Upper lobe of left lung (tissue), 6 donors: ENCODE results near the gene KLF18. TPM values are rescaled to one million over a fixed set of nuclear protein-coding genes. Genes with fewer than 3 reads are reported as not detected.

ENCODE experiments used
- ATAC-seq, 2 donors: fragments of 200-7000 bp; cut with Tn5 transposase; one replicate each; pipeline ENCODE4 v1.9.1; 2022; ENCODE audit warnings: mild to moderate bottlenecking in 2 of 2, moderate library complexity in 2 of 2; ENCODE audit not compliant: low FRiP score in 2 of 2
- DNase-seq, 2 donors: peaks; one replicate each; pipeline ENCODE4 v3.0.0-alpha.2; 2019 to 2020
- H3K27ac ChIP-seq, 4 donors: fragments of 200-600 bp; sonication (generic); one replicate each; pipeline ENCODE4 v1.5.1; 2016 to 2019
- H3K27me3 ChIP-seq, 4 donors: fragments of 200-600 bp; sonication (generic); one replicate each; pipeline ENCODE4 v1.5.1; 2017 to 2019
- H3K36me3 ChIP-seq, 4 donors: fragments of 200-600 bp; sonication (generic); one replicate each; pipeline ENCODE4 v1.5.1; 2016 to 2019
- H3K4me1 ChIP-seq, 4 donors: fragments of 200-600 bp; sonication (generic); one replicate each; pipeline ENCODE4 v1.5.1; 2018 to 2019
- H3K4me3 ChIP-seq, 4 donors: fragments of 200-600 bp; sonication (generic); one replicate each; pipeline ENCODE4 v1.5.1; 2017 to 2019; ENCODE audit warnings: mild to moderate bottlenecking in 2 of 4, moderate library complexity in 1 of 4
- H3K9me3 ChIP-seq, 4 donors: fragments of 200-600 bp; sonication (generic); one replicate each; pipeline ENCODE4 v1.5.1; 2018 to 2019
- CTCF ChIP-seq, 6 experiments: fragments of 450-650 bp in 4 of 6; fragments of 200-600 bp in 2 of 6; sonication (generic) in 2 of 6; IDR thresholded peaks; one replicate each; pipeline ENCODE4 v1.5.1; 2016 to 2019; ENCODE audit warnings: antibody characterized with exemption in 6 of 6
- EP300 ChIP-seq, 4 donors: sonication (generic); formaldehyde crosslinking; IDR thresholded peaks; one replicate each; pipeline ENCODE4 v1.5.1; 2017; ENCODE audit warnings: antibody characterized with exemption in 4 of 4, control low read depth in 2 of 4
- POLR2A ChIP-seq, 4 donors: fragments of 450-650 bp; IDR thresholded peaks; one replicate each; pipeline ENCODE4 v1.5.1; 2016 to 2017; ENCODE audit warnings: antibody characterized with exemption in 4 of 4, mild to moderate bottlenecking in 2 of 4
- POLR2AphosphoS5 ChIP-seq, 2 donors: sonication (generic); formaldehyde crosslinking; IDR thresholded peaks; one replicate each; pipeline ENCODE4 v1.5.1; 2017; ENCODE audit warnings: antibody characterized with exemption in 2 of 2
- WGBS, 2 donors: methylation state at CpG; one replicate each; pipeline ENCODE4 v1.1.5; 2017 to 2018; 5-methylcytosine and 5-hydroxymethylcytosine counted together
- small RNA-seq, 4 donors: library from RNA; depleted of rRNA; stranded (forward); fragments of <200 nt; gene quantifications; one replicate each; pipeline ENCODE3, GENCODE V24; 2016
- total RNA-seq, 6 donors: library from RNA; depleted of rRNA in 4 of 6; stranded (reverse); fragments of >200 nt in 4 of 6; gene quantifications; one replicate each; pipeline versions ENCODE4 v1.1.0 to v1.2.1, GENCODE V29; 2016 to 2021
- donor health status: DM: no; HTN: no; CAD: no; lungs with moderate emphysema.
- donor health status: DM: no; HTN: yes; CAD: no; lungs with severe emphysema.

Gene KLF18
- total RNA-seq, 6 donors from 2014 or later, result not detected

- TF ChIP-seq POLR2AphosphoS5 (IDR thresholded peaks at IDR 0.05) (no peak), CTCF (IDR thresholded peaks at IDR 0.05) (no peak), EP300 (IDR thresholded peaks at IDR 0.05) (no peak), POLR2A (IDR thresholded peaks at IDR 0.05) (no peak)
- Histone ChIP-seq H3K36me3 (no peaks in the 10 kb centered on the region), H3K4me3 (no peak overlapping the region), H3K4me1 (no peaks in the 10 kb centered on the region), H3K27ac (no peak overlapping the region), H3K27me3 (no peaks in the 10 kb centered on the region), H3K9me3 (no peaks in the 10 kb centered on the region)
- 85 to 92% methylated on average over 9 of the region's 9 CpGs for WGBS, 2 donors
- ATAC-seq (no peak), DNase-seq (no peak)
Observed at GRCh38 chr1:44100183-44100868, 41.1 kb downstream of the KLF18 start.

- Histone ChIP-seq H3K27me3 (no peaks in the 10 kb centered on the region), H3K36me3 (no peaks in the 10 kb centered on the region), H3K4me3 (no peak overlapping the region), H3K9me3 (no peaks in the 10 kb centered on the region), H3K4me1 (peaks cover 0 to 3% (median 0%) of the 10 kb centered on the region in 4 donors), H3K27ac (no peak overlapping the region)
- 82 to 88% methylated on average over 2 of the region's 2 CpGs for WGBS, 2 donors
- TF ChIP-seq POLR2AphosphoS5 (IDR thresholded peaks at IDR 0.05), result no peak
- TF ChIP-seq CTCF (IDR thresholded peaks at IDR 0.05), result no peak
- TF ChIP-seq POLR2A (IDR thresholded peaks at IDR 0.05), result no peak
- no peak for TF ChIP-seq EP300 (IDR thresholded peaks at IDR 0.05)
- no peak for ATAC-seq
- no peak for DNase-seq
Observed at GRCh38 chr1:44094047-44094446, 47.4 kb downstream of the KLF18 start.

DNA sequence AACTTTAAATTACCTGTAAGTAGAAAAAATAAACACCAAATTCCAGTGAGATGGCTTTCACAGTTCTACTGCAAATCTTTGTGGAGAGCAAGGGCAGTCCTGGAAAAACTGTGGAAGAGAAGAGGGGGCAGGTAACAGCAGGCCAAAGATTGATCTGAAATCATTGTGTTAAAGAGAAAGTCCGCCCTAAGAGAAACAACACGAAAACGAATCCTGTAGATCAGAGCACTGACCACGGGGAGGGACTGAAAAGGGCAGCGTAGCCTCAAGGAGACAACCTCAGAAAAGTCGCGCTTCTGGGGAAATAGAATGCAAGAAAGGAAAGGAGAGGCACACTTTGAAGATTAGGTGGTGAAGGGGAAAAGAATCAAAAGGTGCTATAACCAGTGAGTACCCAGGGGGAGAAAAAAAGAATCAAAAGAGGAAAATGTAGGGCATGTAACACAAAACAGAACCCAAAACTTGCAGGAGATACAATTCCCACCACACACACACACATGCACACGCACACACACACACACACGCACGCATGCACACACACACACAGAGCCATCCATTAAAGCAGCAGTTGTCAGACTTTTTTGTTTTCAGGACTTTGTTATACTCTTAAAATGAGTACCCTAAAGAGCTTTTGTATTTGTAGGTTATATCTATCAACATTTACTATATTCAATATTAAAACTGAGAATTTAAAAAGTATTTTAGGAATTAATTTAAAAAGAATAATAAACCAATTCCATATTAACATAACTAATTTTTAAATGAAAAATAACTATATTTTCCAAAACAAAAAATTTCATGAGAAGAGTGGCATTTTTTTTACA is 50.8 kb downstream of the KLF18 start:
- Histone ChIP-seq H3K9me3 (no peaks in the 10 kb centered on the region), H3K27me3 (no peaks in the 10 kb centered on the region), H3K36me3 (no peaks in the 10 kb centered on the region), H3K4me1 (peaks cover 0 to 4% (median 2%) of the 10 kb centered on the region in 4 donors), H3K4me3 (no peak overlapping the region), H3K27ac (no peak overlapping the region)
- ATAC-seq, result no peak
- 60 to 72% methylated on average over 10 of the region's 10 CpGs for WGBS, 2 donors
- no peak for DNase-seq
- TF ChIP-seq POLR2AphosphoS5 (IDR thresholded peaks at IDR 0.05), result no peak
- TF ChIP-seq POLR2A (IDR thresholded peaks at IDR 0.05), result no peak
- TF ChIP-seq EP300 (IDR thresholded peaks at IDR 0.05), result no peak
- TF ChIP-seq CTCF (IDR thresholded peaks at IDR 0.05), result no peak

DNA sequence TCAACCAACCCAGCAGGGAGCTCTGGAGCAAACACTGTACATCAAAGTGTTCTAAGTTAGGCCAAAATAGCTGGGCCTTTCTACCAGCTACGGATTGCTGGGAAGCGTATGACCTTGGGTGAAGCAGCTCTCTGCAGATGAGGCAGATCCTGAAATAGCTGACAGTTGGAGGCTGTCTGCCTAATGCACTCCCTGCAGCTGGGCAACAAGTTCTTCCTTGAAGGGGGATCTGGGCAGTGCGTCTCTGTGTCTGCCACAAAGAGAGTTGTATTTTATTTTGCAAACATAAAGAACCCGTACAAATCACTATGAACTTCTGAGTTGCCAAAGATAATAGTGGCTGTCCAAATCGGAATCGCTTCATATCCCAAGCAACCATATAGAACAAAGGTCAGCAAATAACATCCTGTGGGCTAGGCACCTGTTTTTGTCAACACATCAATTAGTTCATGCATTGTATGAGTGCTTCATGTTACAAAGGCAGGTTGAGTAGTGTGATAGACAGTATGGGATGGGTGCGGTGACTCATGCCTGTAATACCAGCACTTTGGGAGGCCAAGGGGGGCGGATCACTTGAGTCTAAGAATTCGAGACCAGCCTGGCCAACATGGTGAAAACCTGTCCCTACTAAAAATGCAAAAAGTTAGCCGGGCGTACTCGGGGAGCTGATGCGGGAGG is 51.9 kb downstream of the KLF18 start:
- Histone ChIP-seq H3K9me3 (no peaks in the 10 kb centered on the region), H3K36me3 (no peaks in the 10 kb centered on the region), H3K4me3 (no peak overlapping the region), H3K27me3 (no peaks in the 10 kb centered on the region), H3K4me1 (peaks cover 0 to 4% (median 2%) of the 10 kb centered on the region in 4 donors), H3K27ac (no peak overlapping the region)
- no peak for ATAC-seq
- TF ChIP-seq CTCF (IDR thresholded peaks at IDR 0.05) (no peak), POLR2A (IDR thresholded peaks at IDR 0.05) (no peak), POLR2AphosphoS5 (IDR thresholded peaks at IDR 0.05) (no peak), EP300 (IDR thresholded peaks at IDR 0.05) (no peak)
- DNase-seq, result no peak
- 80 to 81% methylated on average over 13 of the region's 13 CpGs for WGBS, 2 donors

Small RNA genes lying within 50 kb of the gene (small RNA-seq; reads per million reads assigned to genes)
- gene AL035417.1, result 0 reads per million in 4 donors
- gene OOSP1P1, result 0 reads per million in 4 donors
- 0 reads per million in 4 donors for gene RF00019
- gene RN7SL479P, result 0 reads per million in 4 donors

Other genes with a start within 250 kb of the KLF18 start
- 1 to 10 TPM in 3 of 6 donors, not detected in 3; 1.0 to 5.2 (median 1.1) TPM for gene ARTN, start 207.8 kb downstream of the KLF18 start, total RNA-seq
- gene IPO13, start 194.7 kb downstream of the KLF18 start, total RNA-seq, result 10 to 100 TPM; 16.9 to 46.1 (median 24.1) TPM
- gene DPH2, start 171.6 kb downstream of the KLF18 start, total RNA-seq, result 10 to 100 TPM; 12.9 to 30.4 (median 16.6) TPM
- gene ATP6V0B, start 166.7 kb downstream of the KLF18 start, total RNA-seq, result 100 to 1,000 TPM in 5 of 6 donors, 10 to 100 TPM in 1; 98.0 to 225 (median 161) TPM
- gene B4GALT2, start 162.4 kb downstream of the KLF18 start, total RNA-seq, result 10 to 100 TPM; 11.5 to 33.0 (median 18.1) TPM
- gene CCDC24, start 150.0 kb downstream of the KLF18 start, total RNA-seq, result 10 to 100 TPM in 3 of 6 donors, 1 to 10 TPM in 3; 7.3 to 14.5 (median 10.0) TPM
- gene SLC6A9, start 110.2 kb downstream of the KLF18 start, total RNA-seq, result 10 to 100 TPM in 5 of 6 donors, 1 to 10 TPM in 1; 5.6 to 23.1 (median 19.5) TPM
- under 1 TPM in 5 of 6 donors, not detected in 1; 0.11 to 0.39 (median 0.33) TPM for gene KLF17, start 22.8 kb downstream of the KLF18 start, total RNA-seq
- gene DMAP1, start 71.8 kb upstream of the KLF18 start, total RNA-seq, result 100 to 1,000 TPM in 1 of 6 donors, 10 to 100 TPM in 5; 32.1 to 236 (median 39.7) TPM
- 10 to 100 TPM; 27.0 to 43.7 (median 39.3) TPM for gene ERI3, start 213.6 kb upstream of the KLF18 start, total RNA-seq